Measurements from ENCODE around the gene UPP2. TPM values are rescaled to one million over a fixed set of nuclear protein-coding genes. Genes with fewer than 3 reads are reported as not detected.

UPP2 gene
- total RNA-seq, 1 experiment from 2014 or later, result not detected

DNA sequence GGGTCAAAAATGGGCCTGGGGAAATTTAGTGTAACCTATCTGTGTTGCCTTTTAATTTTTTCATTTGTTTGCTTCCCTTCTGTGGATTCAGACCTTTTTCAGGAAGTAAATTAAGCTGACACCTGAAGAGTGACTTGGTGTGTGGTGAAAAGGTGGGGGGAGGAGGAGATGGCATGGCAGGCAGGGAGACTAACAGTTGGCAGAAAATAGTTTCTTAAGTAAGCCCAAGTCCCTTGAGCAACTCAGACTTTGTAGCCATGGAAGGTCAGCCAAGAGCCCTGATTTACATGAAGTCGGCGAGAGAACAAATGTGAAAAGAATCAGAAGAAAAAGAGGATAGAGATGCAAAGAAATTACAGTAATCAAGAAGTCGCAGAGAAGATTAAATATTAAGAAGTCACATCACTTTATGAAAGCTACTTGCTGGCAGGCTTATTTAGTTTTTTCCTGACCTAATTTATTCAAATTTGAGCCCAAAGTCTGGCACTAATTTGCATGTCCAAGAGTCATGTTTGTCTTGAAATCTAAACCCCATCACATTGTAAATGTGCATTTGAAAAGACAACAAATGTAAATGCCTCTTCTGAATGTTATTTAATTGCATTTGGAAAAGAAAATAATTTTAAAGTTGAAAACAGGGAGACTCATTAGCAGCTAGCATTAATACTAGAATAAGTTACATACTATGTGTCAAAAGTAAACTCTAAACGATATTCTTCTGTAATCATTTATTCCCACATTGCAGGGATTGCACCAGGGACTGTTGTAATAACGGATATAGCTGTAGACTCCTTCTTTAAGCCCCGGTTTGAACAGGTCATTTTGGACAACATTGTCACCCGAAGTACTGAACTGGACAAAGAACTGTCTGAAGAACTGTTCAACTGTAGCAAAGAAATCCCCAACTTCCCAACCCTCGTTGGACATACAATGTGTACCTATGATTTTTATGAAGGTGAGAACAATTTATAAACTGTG is 19.3 kb downstream of the UPP2 start:
- ChIA-PET CTCF (no interaction called here), POLR2A (no interaction called here)
- TF ChIP-seq TCF7L2 (IDR thresholded peaks at IDR 0.05; ENCODE audit: low read depth, low read length) (no peak), POLR2AphosphoS5 (IDR thresholded peaks at IDR 0.05; ENCODE audit: low read depth, low read length) (no peak), SIN3A (IDR thresholded peaks at IDR 0.05; ENCODE audit: borderline replicate concordance, insufficient read depth, low read depth, low read length) (no peak)
- TF ChIP-seq, protein P1, sequence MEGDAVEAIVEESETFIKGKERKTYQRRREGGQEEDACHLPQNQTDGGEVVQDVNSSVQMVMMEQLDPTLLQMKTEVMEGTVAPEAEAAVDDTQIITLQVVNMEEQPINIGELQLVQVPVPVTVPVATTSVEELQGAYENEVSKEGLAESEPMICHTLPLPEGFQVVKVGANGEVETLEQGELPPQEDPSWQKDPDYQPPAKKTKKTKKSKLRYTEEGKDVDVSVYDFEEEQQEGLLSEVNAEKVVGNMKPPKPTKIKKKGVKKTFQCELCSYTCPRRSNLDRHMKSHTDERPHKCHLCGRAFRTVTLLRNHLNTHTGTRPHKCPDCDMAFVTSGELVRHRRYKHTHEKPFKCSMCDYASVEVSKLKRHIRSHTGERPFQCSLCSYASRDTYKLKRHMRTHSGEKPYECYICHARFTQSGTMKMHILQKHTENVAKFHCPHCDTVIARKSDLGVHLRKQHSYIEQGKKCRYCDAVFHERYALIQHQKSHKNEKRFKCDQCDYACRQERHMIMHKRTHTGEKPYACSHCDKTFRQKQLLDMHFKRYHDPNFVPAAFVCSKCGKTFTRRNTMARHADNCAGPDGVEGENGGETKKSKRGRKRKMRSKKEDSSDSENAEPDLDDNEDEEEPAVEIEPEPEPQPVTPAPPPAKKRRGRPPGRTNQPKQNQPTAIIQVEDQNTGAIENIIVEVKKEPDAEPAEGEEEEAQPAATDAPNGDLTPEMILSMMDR (IDR thresholded peaks at IDR 0.05), result no peak
- TF ChIP-seq, protein P2, sequence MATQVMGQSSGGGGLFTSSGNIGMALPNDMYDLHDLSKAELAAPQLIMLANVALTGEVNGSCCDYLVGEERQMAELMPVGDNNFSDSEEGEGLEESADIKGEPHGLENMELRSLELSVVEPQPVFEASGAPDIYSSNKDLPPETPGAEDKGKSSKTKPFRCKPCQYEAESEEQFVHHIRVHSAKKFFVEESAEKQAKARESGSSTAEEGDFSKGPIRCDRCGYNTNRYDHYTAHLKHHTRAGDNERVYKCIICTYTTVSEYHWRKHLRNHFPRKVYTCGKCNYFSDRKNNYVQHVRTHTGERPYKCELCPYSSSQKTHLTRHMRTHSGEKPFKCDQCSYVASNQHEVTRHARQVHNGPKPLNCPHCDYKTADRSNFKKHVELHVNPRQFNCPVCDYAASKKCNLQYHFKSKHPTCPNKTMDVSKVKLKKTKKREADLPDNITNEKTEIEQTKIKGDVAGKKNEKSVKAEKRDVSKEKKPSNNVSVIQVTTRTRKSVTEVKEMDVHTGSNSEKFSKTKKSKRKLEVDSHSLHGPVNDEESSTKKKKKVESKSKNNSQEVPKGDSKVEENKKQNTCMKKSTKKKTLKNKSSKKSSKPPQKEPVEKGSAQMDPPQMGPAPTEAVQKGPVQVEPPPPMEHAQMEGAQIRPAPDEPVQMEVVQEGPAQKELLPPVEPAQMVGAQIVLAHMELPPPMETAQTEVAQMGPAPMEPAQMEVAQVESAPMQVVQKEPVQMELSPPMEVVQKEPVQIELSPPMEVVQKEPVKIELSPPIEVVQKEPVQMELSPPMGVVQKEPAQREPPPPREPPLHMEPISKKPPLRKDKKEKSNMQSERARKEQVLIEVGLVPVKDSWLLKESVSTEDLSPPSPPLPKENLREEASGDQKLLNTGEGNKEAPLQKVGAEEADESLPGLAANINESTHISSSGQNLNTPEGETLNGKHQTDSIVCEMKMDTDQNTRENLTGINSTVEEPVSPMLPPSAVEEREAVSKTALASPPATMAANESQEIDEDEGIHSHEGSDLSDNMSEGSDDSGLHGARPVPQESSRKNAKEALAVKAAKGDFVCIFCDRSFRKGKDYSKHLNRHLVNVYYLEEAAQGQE (IDR thresholded peaks at IDR 0.05; ENCODE audit: insufficient read depth in 1 of 2, low read depth in 2 of 2, low read length in 1 of 2), result no peak
- DNase-seq (ENCODE audit: low read depth, low spot score), result no peak
- no TSS peak for BruUV-seq (replicated peaks)
- H3K4me3 ChIP-seq (ENCODE audit: low read depth in 2 of 2, low read length in 2 of 2), result no peak overlapping the region
- H3K9me3 ChIP-seq (ENCODE audit: control insufficient read depth, insufficient read depth, low read depth, low read length), result no peaks in the 10 kb centered on the region
- no peaks in the 10 kb centered on the region for H3K36me3 ChIP-seq (ENCODE audit: control insufficient read depth, insufficient read depth, low read length)
- H3K27me3 ChIP-seq (ENCODE audit: control insufficient read depth, insufficient read depth, low read length), result peaks cover 5% of the 10 kb centered on the region; the same call in 1 of the 2 replicates
- no peak for ATAC-seq
- no peaks in the 10 kb centered on the region for H3K4me1 ChIP-seq (ENCODE audit: control insufficient read depth, insufficient read depth, low read length)
- intact Hi-C loops (cut with micrococcal nuclease; ENCODE audit: unreplicated experiment), result no loop called here
- in situ Hi-C loops (cut with HindIII; ENCODE audit: low pct_unique_long_range_greater_than_20kb, low sequenced_read_pairs), result no loop called here
- H3K27ac ChIP-seq (ENCODE audit: low read length), result no peak overlapping the region

DNA sequence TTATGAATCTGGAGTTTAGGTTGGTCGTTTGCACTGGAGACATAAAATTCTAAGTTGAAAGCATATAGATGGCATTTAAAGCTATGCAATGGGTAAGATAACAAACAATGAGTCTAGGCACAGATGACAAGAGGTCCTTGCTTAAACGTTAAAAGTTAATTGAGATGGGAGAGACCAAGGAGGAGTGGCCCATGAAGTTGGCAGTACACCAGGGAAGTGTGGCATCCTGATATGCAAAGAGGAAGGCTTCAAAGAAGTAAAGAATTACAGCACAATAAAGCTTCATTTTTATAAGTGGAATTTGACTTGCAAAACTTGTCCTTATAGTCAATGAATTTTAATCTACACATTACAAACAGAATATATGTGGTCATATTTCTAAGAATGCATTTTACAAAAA is 23.2 kb downstream of the UPP2 start:
- H3K4me1 ChIP-seq (ENCODE audit: control insufficient read depth, insufficient read depth, low read length), result no peaks in the 10 kb centered on the region
- peaks cover 8% of the 10 kb centered on the region for H3K27me3 ChIP-seq (ENCODE audit: control insufficient read depth, insufficient read depth, low read length)
- H3K36me3 ChIP-seq (ENCODE audit: control insufficient read depth, insufficient read depth, low read length), result no peaks in the 10 kb centered on the region
- BruUV-seq (replicated peaks), result no TSS peak
- ChIA-PET CTCF (no interaction called here), POLR2A (no interaction called here)
- intact Hi-C loops (cut with micrococcal nuclease; ENCODE audit: unreplicated experiment) (no loop called here), in situ Hi-C loops (cut with HindIII; ENCODE audit: low pct_unique_long_range_greater_than_20kb, low sequenced_read_pairs) (no loop called here)
- H3K9me3 ChIP-seq (ENCODE audit: control insufficient read depth, insufficient read depth, low read depth, low read length), result no peaks in the 10 kb centered on the region
- no peak overlapping the region for H3K27ac ChIP-seq (ENCODE audit: low read length)
- DNase-seq (ENCODE audit: low read depth, low spot score) (no peak), ATAC-seq (no peak)
- TF ChIP-seq, protein P2 (IDR thresholded peaks at IDR 0.05; ENCODE audit: insufficient read depth in 1 of 2, low read depth in 2 of 2, low read length in 1 of 2), result no peak
- no peak for TF ChIP-seq TCF7L2 (IDR thresholded peaks at IDR 0.05; ENCODE audit: low read depth, low read length)
- TF ChIP-seq, protein P1 (IDR thresholded peaks at IDR 0.05), result no peak
- no peak for TF ChIP-seq POLR2AphosphoS5 (IDR thresholded peaks at IDR 0.05; ENCODE audit: low read depth, low read length)
- TF ChIP-seq SIN3A (IDR thresholded peaks at IDR 0.05; ENCODE audit: borderline replicate concordance, insufficient read depth, low read depth, low read length), result no peak
- H3K4me3 ChIP-seq (ENCODE audit: low read depth in 2 of 2, low read length in 2 of 2), result no peak overlapping the region
